GM19239 (cell line): ENCODE measurements around the gene ACSS1.
A peak's percentile ranks its signal among the peaks of the same experiment; 100 is the strongest.

Experiments
- DNase-seq: peaks from one replicate; pipeline ENCODE4 v3.0.0; 2011; ENCODE audit warnings: low spot score; ENCODE audit not compliant: insufficient read length
- FAIRE-seq: peaks from 2 replicates; lab custom pipeline; 2011; peaks lifted over from hg19 to GRCh38; lab: Jason Lieb, UNC

ACSS1 gene

GRCh38 chr20:25048519-25048952 lies 9.4 kb downstream of the ACSS1 start:
- FAIRE-seq, result no peak

GRCh38 chr20:25047766-25048165 lies 10.2 kb downstream of the ACSS1 start:
- FAIRE-seq (no peak), DNase-seq (no peak)

More at GRCh38 chr20:25048519-25048952, 9.4 kb downstream of the ACSS1 start:
- DNase-seq, result no peak

- FAIRE-seq, result no peak
- no peak for DNase-seq
These were observed 10.9 kb downstream of the ACSS1 start for GRCh38 chr20:25046736-25047666.

- FAIRE-seq, result no peak
These were observed 11.7 kb downstream of the ACSS1 start for GRCh38 chr20:25046181-25046641.

GRCh38 chr20:25045343-25045712 lies 12.6 kb downstream of the ACSS1 start:
- DNase-seq, result no peak
- FAIRE-seq, result no peak

More at GRCh38 chr20:25046181-25046641, 11.7 kb downstream of the ACSS1 start:
- no peak for DNase-seq

- no peak for FAIRE-seq
- DNase-seq, result no peak
These were observed 13.1 kb downstream of the ACSS1 start for GRCh38 chr20:25044660-25045342.

GRCh38 chr20:25044261-25044560 lies 13.7 kb downstream of the ACSS1 start:
- DNase-seq (no peak), FAIRE-seq (no peak)

GRCh38 chr20:25043499-25044260 lies 14.3 kb downstream of the ACSS1 start:
- DNase-seq (no peak), FAIRE-seq (peak; percentile 18)

GRCh38 chr20:25042531-25043498 lies 15.1 kb downstream of the ACSS1 start:
- FAIRE-seq (peak; percentile 90), DNase-seq (peak; percentile 88)

GRCh38 chr20:25041813-25042530 lies 16.0 kb downstream of the ACSS1 start:
- DNase-seq, result no peak
- FAIRE-seq, result no peak

GRCh38 chr20:25040438-25040831 lies 17.5 kb downstream of the ACSS1 start:
- FAIRE-seq, result no peak
- DNase-seq, result no peak

- no peak for DNase-seq
- no peak for FAIRE-seq
These were observed 18.1 kb downstream of the ACSS1 start for GRCh38 chr20:25039697-25040437.

GRCh38 chr20:25038591-25039015 lies 19.3 kb downstream of the ACSS1 start:
- DNase-seq (no peak), FAIRE-seq (no peak)

- FAIRE-seq, result no peak
- no peak for DNase-seq
These were observed 19.9 kb downstream of the ACSS1 start for GRCh38 chr20:25038103-25038410.

GRCh38 chr20:25037288-25038102 lies 20.4 kb downstream of the ACSS1 start:
- FAIRE-seq, result peak; percentile 70

GRCh38 chr20:25036331-25036936 lies 21.5 kb downstream of the ACSS1 start:
- DNase-seq, result no peak

More at GRCh38 chr20:25037288-25038102, 20.4 kb downstream of the ACSS1 start:
- no peak for DNase-seq

GRCh38 chr20:25035921-25036320 lies 22.0 kb downstream of the ACSS1 start:
- DNase-seq (no peak), FAIRE-seq (peak; percentile 70)

More at GRCh38 chr20:25036331-25036936, 21.5 kb downstream of the ACSS1 start:
- peak; percentile 4 for FAIRE-seq
